Hematopoietic multipotent progenitor cell treated with erythropoietin and hydrocortisone succinate and interleukin-3 and kit ligand, for 15 days (in vitro differentiated cells): ENCODE data around the gene RBM45.
"Not testable (repeated sequence)": the region's sequence is repeated elsewhere in the genome, so short reads cannot be mapped to it uniquely, and the experiment has no call there.

Experiments used
- DNase-seq: peaks from one replicate; pipeline ENCODE4 v3.0.0-alpha.2; 2015; ENCODE audit warnings: low spot score

The RBM45 gene

DNA sequence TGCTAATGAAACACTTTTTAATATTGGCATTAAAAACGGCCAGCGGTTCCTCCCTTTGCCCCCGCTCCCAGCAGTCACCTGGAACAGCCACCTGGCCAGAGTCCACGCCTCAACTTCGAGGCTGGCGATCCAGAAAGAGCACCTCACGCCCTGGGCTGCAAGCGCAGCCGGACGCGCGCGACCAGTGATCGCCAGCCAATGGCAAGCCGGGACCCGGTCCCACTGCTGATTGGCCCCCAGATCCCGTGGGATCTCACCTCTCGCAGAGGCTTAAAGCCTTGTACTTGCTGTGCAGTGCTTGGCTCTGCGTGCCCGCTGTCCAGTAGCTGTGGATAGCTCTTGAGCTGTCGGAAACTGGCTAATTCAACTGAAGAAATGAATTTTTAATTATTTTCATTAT is 4.1 kb upstream of the RBM45 start:
- DNase-seq: no peak

DNA sequence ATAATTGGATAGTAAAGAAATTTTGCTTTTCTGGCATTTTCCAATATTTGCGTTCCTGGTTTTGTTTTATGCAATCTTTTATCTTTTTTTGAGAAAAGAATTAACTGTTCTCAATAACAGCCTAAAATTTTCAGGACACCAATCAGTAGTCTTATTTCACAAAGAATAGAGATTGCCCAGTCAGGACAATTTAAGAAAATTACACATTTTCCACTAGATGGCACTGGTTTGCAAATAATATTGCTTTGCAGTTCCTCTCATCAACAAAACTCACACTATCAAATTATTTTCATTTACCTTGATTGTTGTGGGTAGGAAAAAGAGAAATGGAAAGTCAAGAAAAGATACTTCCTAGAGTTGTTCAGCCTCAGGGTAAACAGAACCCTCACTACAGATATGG is 2.4 kb upstream of the RBM45 start:
- peak; percentile 55 for DNase-seq

DNA sequence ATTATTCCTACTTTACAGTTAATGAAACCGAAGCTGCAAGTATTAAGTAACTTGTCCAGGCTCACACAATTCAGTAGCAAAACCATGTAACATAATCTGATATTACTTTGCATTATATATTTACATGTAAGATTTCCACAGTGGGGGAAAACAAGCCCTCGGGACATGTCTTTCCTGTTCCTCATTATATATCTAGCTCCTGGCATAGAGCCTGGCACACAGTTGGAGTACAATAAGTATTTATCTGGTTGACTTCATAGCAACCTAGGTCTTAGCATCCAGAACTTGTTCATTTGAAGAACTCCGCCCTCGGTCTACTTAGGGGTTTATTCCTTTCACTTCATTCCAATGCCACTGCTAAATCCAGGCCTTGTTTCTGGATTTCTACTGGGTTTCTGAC is 1.6 kb upstream of the RBM45 start:
- no peak for DNase-seq

DNA sequence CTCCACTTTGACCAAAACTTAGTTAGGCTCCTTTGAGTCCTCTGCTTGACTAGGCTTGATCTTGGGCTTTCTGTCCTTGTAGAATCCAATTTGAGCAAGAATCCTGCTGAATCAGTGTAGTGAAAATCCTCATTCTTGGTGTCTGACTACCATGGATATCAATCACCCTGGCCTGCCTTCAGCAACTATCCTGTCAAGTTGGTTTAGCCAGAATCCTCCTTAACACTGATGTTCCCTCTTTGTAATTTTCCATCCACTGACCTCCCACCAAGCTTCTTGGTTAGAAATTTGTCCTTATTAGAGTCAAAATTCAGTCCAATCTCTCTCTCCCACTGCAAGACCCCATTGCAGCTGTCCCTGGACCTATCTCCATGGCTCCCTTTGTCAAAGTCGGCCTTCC is 494 bp upstream of the RBM45 start:
- DNase-seq: no peak

DNA sequence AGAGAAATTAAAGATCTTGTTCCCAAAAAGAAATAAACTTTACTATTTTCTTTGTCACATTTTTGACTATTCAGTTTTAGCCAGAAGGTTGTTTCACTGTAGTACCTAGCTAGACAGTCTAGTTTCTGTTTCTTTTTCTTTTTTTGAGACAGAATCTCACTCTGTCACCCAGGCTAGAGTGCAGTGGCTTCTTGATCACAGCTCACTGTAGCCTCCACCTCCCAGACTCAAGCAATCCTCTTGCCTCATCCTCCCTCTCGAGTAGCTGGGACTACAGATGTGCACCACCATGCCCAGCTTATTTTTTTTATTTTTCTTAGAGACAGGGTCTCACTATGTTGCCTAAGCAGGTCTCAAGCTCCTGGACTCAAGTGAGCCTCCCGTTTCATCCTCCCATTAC is 2.2 kb downstream of the RBM45 start:
- DNase-seq: no peak

DNA sequence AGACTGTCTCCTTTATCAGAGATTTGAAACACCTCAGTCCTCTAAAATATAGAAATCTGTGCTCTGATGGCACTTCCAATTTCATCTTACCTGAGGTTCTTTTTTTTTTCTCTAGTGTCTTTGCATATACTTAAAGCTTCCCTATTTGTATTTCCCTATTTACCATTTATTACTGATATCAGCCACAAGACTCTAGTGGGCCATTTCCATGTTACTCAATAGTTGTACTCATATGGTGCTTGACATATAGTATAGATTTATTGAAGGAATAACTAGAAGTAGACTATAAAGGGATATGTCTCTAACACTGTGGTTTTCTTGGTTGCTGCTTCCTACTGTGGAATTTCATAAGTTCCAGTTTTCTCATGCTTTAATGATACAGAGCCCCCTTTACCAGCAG is 3.0 kb downstream of the RBM45 start:
- DNase-seq: no peak

DNA sequence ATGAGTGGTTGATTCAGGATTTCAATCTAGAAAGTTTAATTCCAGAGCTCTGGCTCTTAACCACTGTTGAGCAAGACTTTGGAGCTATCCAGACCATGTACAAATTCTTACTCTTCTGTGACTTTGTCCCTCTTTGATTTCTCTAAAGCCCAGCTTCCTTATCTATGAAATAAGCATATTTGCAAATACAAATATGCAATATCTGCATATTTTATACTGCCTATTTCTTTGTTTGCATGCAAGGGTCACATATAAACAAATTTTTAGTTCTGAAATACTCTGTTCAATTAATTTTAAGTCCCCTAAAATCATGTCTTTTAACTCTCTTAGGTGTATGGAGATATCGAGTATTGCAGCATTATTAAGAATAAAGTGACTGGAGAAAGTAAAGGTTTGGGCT is 5.5 kb downstream of the RBM45 start:
- no peak for DNase-seq

DNA sequence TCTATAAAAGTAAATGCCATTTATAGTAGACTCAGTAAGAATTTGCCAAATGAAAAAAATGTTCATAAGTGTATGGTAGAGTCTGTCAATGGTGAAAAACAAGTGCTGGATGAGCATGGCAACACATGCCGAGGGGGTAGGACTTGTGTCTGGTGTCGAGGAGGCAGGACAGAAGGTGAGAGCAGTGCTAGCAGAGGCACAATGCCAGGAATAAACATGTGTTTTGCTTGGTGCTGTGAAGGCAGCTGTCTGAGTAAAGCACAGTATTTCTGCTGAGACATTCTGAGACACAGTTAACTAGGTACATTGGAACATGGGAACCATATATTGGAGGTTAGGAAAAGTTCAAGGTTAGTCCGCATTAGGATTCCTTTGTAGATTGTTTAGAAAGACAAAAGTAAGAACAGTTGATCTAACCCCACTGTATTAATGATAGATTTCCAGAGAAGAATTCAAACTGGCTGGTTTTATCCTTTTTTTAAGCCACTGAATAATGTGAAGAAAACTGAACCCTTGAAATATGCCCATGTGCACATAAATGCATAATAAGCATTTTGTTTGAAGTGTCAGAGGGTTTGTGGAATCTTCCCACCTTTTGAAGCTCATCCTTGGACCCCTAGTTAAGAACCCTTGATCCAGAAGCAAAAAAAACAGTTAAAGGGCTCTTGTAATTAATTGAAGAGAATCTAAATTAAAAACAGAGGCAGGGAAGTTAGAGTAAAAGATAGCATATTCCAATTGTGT is 7.1 kb downstream of the RBM45 start:
- no peak for DNase-seq

DNA sequence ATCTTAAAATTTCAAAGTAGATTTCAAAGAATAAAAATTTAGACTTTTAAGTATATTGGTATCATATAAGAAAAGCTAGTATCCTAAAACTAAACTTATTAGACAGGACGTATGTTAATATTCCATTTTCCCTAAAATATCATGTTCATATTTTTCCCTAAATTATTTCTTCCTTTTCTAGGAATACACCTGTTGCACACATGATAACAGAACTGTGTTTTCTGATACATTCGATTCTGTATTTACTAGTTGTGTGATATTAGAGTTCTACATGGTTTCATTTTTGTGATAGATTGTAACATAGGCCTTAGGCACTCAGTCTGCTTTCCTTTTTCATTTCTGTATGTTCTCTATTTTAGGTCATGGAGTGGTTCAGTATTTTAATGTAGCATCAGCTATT is 10.9 kb downstream of the RBM45 start:
- no peak for DNase-seq

DNA sequence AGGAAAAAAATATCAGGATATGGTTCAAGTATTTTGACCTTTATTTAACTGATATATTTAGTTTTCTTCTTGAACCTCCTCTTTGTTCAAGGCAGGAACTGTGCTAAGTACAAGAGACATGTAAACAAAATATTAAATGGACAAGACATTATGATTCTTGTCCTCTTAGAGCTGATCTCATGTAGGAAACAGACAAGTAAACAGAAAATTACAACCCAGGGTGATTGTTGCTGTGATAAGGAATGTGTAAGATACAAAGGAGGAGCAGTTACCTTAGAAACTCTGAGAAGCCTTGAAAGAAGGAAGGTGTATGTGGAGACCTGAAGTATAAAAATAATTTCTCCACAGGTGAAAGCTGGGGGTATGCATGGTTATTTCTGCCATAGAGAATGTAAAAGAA is 12.9 kb downstream of the RBM45 start:
- no peak for DNase-seq

DNA sequence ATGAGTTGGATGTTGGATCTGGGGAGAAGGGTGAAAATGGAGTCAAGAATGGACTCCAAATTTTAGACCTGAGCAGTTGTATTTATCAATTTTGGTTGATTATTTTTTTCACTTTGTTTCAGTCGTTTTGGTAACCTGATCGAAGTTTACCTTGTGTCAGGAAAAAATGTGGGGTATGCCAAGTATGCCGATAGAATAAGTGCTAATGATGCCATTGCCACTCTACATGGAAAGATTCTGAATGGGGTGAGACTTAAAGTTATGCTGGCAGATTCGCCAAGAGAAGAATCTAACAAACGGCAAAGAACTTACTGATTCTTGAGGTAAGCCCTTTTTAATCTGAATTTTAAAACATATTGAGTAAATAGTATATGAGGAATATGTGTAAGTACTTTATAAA is 13.6 kb downstream of the RBM45 start:
- no peak for DNase-seq

DNA sequence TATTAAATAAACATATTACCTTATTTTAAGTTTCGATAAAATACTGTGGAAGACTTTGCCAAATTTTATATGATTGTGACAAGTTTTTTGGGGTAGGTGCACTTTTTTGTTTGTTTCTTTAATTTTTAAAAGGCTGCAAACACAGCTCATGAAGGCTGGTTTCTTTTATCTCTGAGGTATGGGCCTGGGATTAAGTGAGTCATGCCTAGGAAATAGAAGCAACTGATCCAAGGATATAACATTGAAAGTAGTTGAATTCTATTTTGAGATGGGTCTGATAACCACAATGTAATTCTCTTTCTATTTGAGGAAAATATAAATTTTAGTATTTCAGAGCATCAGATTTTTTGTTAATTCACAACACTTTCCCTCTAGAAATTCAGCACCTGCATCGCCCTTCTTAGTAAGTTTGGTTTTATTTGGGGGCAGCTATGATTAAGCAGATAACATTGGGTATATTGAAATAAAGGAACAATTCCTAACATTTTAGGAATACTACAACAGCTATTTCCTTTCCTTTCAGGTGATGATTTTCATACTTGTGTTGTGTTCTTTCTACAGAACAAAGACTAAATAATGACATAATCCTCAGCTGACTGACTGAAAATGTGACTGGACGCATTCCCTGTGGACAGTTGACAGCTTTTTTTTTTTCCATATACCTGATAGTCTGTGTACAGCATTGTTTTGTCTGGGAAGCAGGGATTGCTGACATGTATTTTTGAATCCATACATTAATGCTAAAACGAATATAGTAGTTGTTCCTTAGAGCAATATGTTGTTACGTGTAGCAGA is 16.8 kb downstream of the RBM45 start:
- no peak for DNase-seq

DNA sequence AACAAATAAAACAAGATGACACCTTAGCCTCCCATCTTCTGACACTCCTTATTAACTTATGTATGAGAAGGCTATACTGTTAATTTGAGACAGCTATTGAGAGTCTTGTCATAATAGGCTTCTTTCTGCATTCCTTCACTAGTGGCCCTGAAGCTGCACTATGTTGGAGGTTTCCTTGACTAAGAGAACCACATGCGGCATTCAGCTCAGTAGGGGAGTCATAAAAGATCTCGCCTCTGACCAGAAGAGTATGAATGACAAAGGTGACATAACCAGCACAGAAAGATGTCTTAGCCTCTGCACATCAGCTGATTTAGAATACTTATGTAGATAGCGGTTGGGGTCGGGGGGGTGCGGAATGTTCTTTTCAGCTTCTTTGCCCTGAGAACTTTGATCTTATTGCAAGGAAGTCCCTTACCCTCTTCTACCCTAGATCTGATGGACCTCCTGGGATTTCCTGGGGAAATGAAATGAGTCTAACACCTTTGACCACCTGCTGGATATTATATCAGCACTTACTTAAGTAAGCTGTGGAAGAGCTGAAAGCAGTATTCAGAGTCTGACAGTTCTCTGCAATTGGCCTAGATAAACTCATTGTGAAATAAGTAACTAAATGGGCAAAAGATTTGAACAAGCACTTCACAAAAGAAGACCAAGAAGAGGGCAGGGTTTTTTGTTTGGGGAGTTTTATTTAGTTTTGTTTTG is 24.2 kb downstream of the RBM45 start:
- no peak for DNase-seq

DNA sequence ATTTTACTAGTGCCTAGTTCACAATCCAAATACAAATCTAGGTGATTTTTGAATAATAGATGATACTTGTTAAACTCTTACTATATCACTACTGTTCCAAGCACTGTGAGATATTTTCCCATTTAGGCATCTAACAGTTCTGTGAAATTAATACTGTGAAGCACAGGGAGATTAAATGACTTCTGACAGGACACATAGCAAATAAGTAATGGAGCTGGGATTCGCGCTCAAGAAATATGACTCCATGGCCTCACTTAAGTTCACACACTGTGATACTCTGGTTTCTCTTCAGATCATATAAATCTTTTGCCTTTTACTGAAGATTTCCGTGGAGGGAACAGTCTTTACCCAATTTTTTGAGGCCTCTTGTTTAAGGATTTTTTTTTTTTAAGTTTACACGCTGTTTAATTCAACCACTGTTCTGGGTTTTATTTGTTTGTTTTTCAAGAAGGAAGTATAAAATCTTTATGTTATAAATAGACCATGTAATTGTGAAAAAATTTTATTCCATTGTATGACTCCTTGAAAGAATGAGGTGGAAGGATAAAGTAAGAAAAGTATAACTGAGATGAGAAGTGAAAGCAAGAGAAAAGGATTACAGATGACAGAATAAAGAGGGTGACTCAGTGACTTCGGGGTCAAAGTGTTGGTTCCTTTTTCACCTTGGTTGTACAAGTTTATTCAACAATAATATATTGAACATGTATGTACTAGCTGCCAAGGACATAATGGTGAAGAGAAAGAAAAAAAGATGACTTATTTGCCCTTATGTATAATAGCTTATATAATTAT is 30.2 kb downstream of the RBM45 start:
- DNase-seq: no peak

DNA sequence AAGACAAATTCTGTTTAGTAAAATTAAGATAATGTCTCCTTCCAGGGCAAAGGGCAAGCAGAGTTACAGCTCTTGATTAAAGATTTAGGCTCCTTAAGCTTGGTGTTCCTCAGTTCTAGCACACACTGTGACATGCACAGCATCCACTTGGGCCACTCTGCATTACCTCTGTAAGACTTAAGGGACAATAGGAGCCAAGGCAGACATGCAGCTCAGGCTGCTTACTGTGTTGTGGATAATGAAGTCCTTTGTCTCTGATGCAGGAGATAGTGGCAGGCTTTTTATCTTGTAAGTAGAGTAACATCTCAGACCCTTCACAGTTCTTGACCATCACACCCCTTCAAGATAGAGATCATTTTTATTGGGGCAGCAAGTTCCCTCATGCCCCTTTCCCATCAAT is 31.2 kb downstream of the RBM45 start:
- DNase-seq: no peak

DNA sequence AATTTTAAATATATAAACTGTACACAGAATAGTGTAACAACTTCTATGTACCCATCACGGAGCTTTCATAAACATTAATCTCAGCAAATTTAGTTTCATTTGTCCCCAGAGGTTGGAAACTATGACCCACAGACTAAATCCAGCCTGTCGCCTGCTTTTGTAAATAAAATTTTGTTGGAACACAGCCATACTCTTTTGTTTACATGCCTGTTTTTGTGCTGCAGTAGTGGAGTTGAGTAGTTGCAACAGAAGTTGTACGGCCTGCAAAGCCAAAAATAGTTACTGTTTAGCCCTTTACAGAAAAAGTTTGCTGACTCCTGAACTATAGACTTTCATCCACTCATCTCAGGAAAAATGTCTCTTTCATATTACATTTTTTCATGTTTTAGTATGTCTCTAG is 39.8 kb downstream of the RBM45 start:
- no peak for DNase-seq

DNA sequence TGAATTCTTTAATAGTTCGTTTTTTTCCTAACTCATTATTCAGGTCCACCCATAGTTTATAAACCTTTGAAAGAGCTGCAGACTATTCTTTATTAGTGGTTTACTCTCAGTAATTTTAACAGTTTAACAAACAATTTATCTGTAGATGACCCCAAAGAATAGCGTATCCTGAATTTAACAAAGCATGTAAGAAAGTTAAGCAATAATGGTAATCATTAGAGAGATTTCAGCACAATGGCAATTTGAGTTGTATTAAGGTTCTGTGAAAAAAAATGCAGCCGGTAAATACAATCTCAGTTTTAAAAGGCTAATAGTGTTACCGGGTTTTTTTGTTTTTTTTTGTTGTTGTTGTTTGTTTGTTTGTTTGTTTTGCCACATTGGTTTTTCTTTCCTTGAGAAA is 40.3 kb downstream of the RBM45 start:
- DNase-seq: no peak

DNA sequence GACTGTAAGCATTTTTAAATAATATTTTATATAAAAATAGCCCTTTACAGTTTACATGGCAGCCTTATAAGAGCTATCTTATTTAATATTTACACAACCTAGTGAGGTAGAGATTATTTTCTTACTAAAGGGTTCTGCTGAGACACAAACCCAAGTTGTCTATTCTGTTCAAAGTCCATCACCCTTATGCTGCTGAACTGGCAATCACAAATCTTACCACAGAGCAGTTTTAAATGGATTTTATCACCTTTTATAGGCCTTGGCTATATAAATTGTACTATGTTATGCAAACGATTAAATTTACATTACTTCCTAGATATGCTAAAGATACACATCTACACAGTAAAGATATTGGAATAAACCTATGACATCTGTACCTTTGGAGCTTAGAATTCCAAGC is 40.7 kb downstream of the RBM45 start:
- no peak for DNase-seq

DNA sequence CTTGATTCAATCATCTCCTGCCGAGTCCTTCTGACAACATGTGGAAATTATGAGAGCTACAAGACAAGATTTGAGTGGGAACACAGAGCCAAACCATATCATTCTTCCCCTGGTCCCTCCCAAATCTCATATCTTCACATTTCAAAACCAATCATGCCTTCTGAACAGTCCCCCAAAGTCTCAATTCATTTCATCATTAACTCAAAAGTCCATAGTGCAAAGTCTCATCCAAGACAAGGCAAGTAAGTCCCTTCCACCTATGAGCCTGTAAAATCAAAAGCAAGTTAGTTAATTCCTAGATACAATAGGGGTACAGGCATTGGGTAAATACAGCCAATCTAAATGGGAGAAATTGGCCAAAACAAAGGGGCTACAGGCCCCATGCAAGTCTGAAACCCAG is 41.6 kb downstream of the RBM45 start:
- not testable (repeated sequence) for DNase-seq

DNA sequence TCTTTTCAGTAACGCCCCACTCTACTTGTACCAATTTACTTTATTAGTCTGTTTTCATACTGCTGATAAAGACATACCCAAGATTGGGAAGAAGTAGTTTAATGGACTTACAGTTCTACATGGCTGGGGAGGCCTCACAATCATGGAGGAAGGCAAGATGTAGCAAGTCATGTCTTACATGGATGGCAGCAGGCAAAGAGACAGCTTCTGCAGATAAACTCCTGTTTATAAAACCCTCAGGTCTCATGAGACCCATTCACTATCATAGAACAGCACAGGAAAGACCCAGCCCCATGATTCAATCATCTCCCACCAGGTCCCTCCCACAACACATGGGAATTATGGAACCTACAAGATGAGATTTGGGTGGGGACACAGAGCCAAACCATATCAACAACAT is 43.3 kb downstream of the RBM45 start:
- no peak for DNase-seq

DNA sequence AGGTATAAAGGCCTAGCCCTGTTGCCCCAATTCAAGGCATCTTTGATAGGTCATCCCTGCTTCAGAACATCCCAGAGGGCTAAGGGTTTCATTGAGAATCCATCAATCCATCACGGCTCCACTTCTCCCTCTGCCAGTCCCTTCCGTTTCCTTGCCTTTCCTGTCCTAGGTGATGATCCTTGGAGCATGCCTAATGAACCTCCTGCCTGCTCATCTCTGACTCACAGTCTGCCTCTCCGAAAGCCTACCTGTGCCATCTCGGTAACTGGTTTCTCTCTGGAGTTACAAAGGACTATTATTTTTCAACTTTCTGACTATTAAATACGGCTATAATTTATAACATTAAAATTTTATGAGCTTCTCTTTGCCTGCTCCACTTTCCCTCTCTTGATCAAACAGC is 45.3 kb downstream of the RBM45 start:
- DNase-seq: no peak

DNA sequence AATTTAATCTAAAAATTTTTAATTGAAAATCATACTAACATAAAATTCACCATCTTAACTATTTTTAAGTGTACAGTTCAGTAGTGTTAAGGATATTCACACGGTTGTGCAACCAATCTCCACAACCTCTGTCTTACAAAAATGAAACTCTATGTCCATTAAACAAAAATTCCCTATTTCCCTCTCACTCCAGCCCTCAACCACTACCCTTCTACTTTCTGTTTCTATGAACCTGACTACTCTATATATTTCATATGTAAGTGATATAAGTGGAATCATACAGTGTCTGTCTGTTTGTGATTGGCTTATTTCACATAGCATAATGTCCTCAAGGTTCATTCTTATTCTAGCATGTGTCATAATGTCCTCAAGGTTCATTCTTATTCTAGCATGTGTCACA is 47.7 kb downstream of the RBM45 start:
- DNase-seq: no peak
